OCI-LY1 (cell line): ENCODE results near the gene ZNF653.

Source experiments
- H2AFZ ChIP-seq: fragments of 200-600 bp; sonication (generic), shearing (Covaris generic); 2 replicates; pipeline ENCODE4 v1.6.0; 2014; ENCODE audit warnings: antibody characterized with exemption, mild to moderate bottlenecking, low read length
- H3F3A ChIP-seq: fragments of 200-600 bp; sonication (generic), shearing (Covaris generic); 2 replicates; pipeline ENCODE4 v1.6.0; 2014; ENCODE audit warnings: mild to moderate bottlenecking, antibody characterized with exemption, low read length, moderate library complexity; ENCODE audit not compliant: insufficient read depth
- H3K27ac ChIP-seq: fragments of 200-600 bp; sonication (generic); 2 replicates; pipeline ENCODE4 v1.5.1; 2014; ENCODE audit warnings: low read length, mixed run types, mild to moderate bottlenecking, low read depth; ENCODE audit not compliant: poor library complexity, severe bottlenecking
- H3K27me3 ChIP-seq: fragments of 200-600 bp; sonication (generic); 2 replicates; pipeline ENCODE4 v1.6.0; 2014; ENCODE audit warnings: antibody characterized with exemption, mild to moderate bottlenecking, low read length, moderate library complexity; ENCODE audit not compliant: insufficient read depth
- H3K36me3 ChIP-seq: fragments of 200-600 bp; sonication (generic); 2 replicates; pipeline ENCODE4 v1.6.1; 2014; ENCODE audit warnings: mild to moderate bottlenecking, antibody characterized with exemption, low read length, moderate library complexity, mixed read lengths; ENCODE audit not compliant: insufficient read depth
- H3K4me1 ChIP-seq: fragments of 200-600 bp; sonication (generic); 2 replicates; pipeline ENCODE4 v1.5.1; 2014; ENCODE audit warnings: mild to moderate bottlenecking, low read length, moderate library complexity; ENCODE audit not compliant: insufficient read depth, severe bottlenecking
- H3K4me2 ChIP-seq: fragments of 200-600 bp; sonication (generic), shearing (Covaris generic); 2 replicates; pipeline ENCODE4 v1.6.1; 2014; ENCODE audit warnings: low read length
- H3K4me3 ChIP-seq: fragments of 200-600 bp; sonication (generic); 2 replicates; pipeline ENCODE4 v1.5.1; 2014; ENCODE audit warnings: low read length, low read depth, mild to moderate bottlenecking, mixed read lengths; ENCODE audit not compliant: poor library complexity, severe bottlenecking
- H3K79me2 ChIP-seq: fragments of 200-600 bp; shearing (Covaris generic); 2 replicates; pipeline ENCODE4 v1.6.1; 2016; ENCODE audit warnings: mixed run types, low read length, mixed read lengths; ENCODE audit not compliant: insufficient read depth
- H3K9ac ChIP-seq: fragments of 200-600 bp; sonication (generic), shearing (Covaris generic); 2 replicates; pipeline ENCODE4 v1.6.1; 2014; ENCODE audit warnings: mild to moderate bottlenecking, low read length, mixed read lengths
- H3K9me2 ChIP-seq: fragments of 200-600 bp; sonication (generic), shearing (Covaris generic); 2 replicates; pipeline ENCODE4 v1.6.1; 2014; ENCODE audit warnings: low read depth, mild to moderate bottlenecking, low read length, mixed read lengths
- H3K9me3 ChIP-seq: fragments of 200-600 bp; shearing (Covaris generic); 2 replicates; pipeline ENCODE4 v1.6.1; 2014; ENCODE audit warnings: low read length, mixed read lengths
- H4K20me1 ChIP-seq: fragments of 200-600 bp; sonication (generic), shearing (Covaris generic); 2 replicates; pipeline ENCODE4 v1.6.0; 2016; ENCODE audit warnings: mild to moderate bottlenecking, low read length; ENCODE audit not compliant: insufficient read depth
- EZH2 ChIP-seq: fragments of 200-600 bp; sonication (generic), shearing (Covaris generic); IDR thresholded peaks from 2 replicates; pipeline ENCODE4 v1.8.0; 2017; ENCODE audit warnings: borderline replicate concordance, mixed run types, mild to moderate bottlenecking, antibody characterized with exemption, low read length, moderate library complexity, mixed read lengths
- TF ChIP-seq, protein P1 (sequence below): fragments of 200-600 bp; sonication (generic), shearing (Covaris generic); IDR thresholded peaks from 2 replicates; pipeline ENCODE4 v1.5.1; 2017; ENCODE audit warnings: mild to moderate bottlenecking, antibody characterized with exemption, low read length, moderate library complexity, mixed read lengths

ZNF653 gene

GRCh38 chr19:11549386-11549953 lies 43.8 kb upstream of the ZNF653 start:
- no peaks in the 10 kb centered on the region for H3K9me2 ChIP-seq
- H2AFZ ChIP-seq, result no peak overlapping the region
- H3K27ac ChIP-seq, result no peak overlapping the region
- peaks cover 7% of the 10 kb centered on the region for H3K4me1 ChIP-seq
- H3F3A ChIP-seq, result no peaks in the 10 kb centered on the region
- TF ChIP-seq, protein P1, sequence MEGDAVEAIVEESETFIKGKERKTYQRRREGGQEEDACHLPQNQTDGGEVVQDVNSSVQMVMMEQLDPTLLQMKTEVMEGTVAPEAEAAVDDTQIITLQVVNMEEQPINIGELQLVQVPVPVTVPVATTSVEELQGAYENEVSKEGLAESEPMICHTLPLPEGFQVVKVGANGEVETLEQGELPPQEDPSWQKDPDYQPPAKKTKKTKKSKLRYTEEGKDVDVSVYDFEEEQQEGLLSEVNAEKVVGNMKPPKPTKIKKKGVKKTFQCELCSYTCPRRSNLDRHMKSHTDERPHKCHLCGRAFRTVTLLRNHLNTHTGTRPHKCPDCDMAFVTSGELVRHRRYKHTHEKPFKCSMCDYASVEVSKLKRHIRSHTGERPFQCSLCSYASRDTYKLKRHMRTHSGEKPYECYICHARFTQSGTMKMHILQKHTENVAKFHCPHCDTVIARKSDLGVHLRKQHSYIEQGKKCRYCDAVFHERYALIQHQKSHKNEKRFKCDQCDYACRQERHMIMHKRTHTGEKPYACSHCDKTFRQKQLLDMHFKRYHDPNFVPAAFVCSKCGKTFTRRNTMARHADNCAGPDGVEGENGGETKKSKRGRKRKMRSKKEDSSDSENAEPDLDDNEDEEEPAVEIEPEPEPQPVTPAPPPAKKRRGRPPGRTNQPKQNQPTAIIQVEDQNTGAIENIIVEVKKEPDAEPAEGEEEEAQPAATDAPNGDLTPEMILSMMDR, result no peak
- TF ChIP-seq EZH2, result no peak
- H3K79me2 ChIP-seq, result no peaks in the 10 kb centered on the region
- H3K27me3 ChIP-seq, result no peaks in the 10 kb centered on the region
- no peaks in the 10 kb centered on the region for H3K9me3 ChIP-seq
- no peaks in the 10 kb centered on the region for H4K20me1 ChIP-seq
- H3K4me3 ChIP-seq, result no peak overlapping the region
- no peak overlapping the region for H3K9ac ChIP-seq
- H3K4me2 ChIP-seq, result no peak overlapping the region
- peaks cover 23% of the 10 kb centered on the region for H3K36me3 ChIP-seq

DNA sequence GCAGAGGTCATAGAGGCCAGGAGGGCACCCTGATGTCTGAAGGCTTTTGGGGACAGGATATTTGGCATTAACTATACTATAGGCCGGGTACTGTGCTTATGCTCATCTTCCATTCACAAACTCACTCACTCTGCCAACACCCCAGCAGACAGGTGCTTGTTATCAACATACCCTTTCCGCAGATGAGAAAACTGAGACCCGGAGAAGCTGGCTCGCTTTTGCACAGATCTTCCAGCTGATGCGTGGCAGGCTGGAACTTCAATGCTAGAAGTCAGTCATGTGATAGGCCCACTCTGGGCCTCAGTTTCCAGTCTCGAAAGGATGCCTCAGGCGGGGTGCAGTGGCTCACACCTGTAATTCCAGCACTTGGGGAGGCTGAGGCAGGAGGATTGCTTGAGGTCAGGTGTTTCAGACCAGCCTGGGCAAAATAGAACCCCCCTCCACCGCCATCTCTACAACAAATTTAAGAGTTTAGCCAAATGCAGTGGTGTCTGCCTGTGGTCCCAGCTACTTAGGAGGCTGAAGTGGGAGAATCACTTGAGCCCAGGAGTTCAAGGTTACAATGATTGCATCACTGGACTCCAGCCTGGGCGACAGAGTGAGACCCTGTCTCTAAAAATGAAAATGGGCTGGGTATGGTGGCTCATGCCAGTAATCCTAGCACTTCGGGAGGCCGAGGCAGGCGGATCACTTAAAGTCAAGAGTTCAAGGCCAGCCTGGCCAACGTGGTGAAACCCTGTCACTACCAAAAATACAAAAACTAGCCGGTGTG lies 42.5 kb upstream of the ZNF653 start:
- Histone ChIP-seq H2AFZ (no peak overlapping the region), H3K27ac (no peak overlapping the region), H3K9ac (no peak overlapping the region), H3K4me2 (no peak overlapping the region), H3F3A (no peaks in the 10 kb centered on the region), H3K9me2 (no peaks in the 10 kb centered on the region), H3K79me2 (no peaks in the 10 kb centered on the region), H3K9me3 (no peaks in the 10 kb centered on the region), H4K20me1 (no peaks in the 10 kb centered on the region), H3K27me3 (no peaks in the 10 kb centered on the region), H3K4me3 (no peak overlapping the region), H3K4me1 (peaks cover 6% of the 10 kb centered on the region), H3K36me3 (peaks cover 9% of the 10 kb centered on the region; the same call in 1 of the 2 replicates)
- TF ChIP-seq EZH2, result no peak
- TF ChIP-seq, protein P1, result no peak

- no peak for TF ChIP-seq EZH2
- TF ChIP-seq, protein P1, result no peak
Measured at GRCh38 chr19:11541238-11541637, 35.6 kb upstream of the ZNF653 start.

More at GRCh38 chr19:11541238-11541637, 35.6 kb upstream of the ZNF653 start:
- H3K4me2 ChIP-seq, result no peak overlapping the region
- peaks cover 4% of the 10 kb centered on the region; the same call in 1 of the 2 replicates for H3K27me3 ChIP-seq
- no peaks in the 10 kb centered on the region for H3K79me2 ChIP-seq
- H3F3A ChIP-seq, result no peaks in the 10 kb centered on the region
- H3K4me3 ChIP-seq, result no peak overlapping the region
- H3K27ac ChIP-seq, result no peak overlapping the region
- H3K4me1 ChIP-seq, result no peaks in the 10 kb centered on the region
- H3K9me3 ChIP-seq, result no peaks in the 10 kb centered on the region
- no peak overlapping the region for H3K9ac ChIP-seq
- H4K20me1 ChIP-seq, result no peaks in the 10 kb centered on the region
- H3K9me2 ChIP-seq, result no peaks in the 10 kb centered on the region
- no peaks in the 10 kb centered on the region for H3K36me3 ChIP-seq
- no peak overlapping the region for H2AFZ ChIP-seq
